K562 (cell line): Measurements from ENCODE around the gene PCDH9. TPM values are rescaled to one million over a fixed set of nuclear protein-coding genes. Genes with fewer than 3 reads are reported as not detected.

Source experiments
- POLR3A ChIP-seq: IDR thresholded peaks from 2 replicates; pipeline ENCODE4 v1.6.1; 2011; ENCODE audit warnings: borderline replicate concordance, mild to moderate bottlenecking, moderate library complexity; ENCODE audit not compliant: insufficient read length, insufficient read depth; ENCODE audit errors: extremely low read depth
- ZNF143 ChIP-seq: sonication (generic); formaldehyde crosslinking; IDR thresholded peaks from 2 replicates; pipeline ENCODE4 v1.9.0; 2022; ENCODE audit warnings: mild to moderate bottlenecking, missing genetic modification reagents
- polyA plus RNA-seq, 8 experiments: library from polyadenylated mRNA; depleted of rRNA in 4 of 8; stranded (reverse) in 5 of 8; unstranded in 3 of 8; fragments of >200 nt; fragmentation: Nextera tagmentation in 2 of 8; fragmentation: Illumina TruSeq in 1 of 8; extraction: Ambion mirVana in 2 of 8; extraction: Trizol in 1 of 8; gene quantifications; 2 replicates each; pipeline versions ENCODE4 v1.2.1 to v1.2.3, GENCODE V29; 2011 to 2014; ENCODE audit warnings: inconsistent platforms in 1 of 8, missing spikeins in 1 of 8
- total RNA-seq, 7 experiments: library from RNA; depleted of rRNA in 6 of 7; stranded (reverse); fragments of >200 nt in 6 of 7; fragmentation: Illumina TruSeq in 2 of 7; extraction: Trizol in 2 of 7; gene quantifications; 2 replicates each; pipeline versions ENCODE4 v1.2.1 to v1.2.3, GENCODE V29; 2011 to 2021; ENCODE audit warnings: low replicate concordance in 1 of 7
- TF ChIP-seq, protein P1 (sequence below): IDR thresholded peaks from 2 replicates; pipeline ENCODE4 v1.6.1; 2011; ENCODE audit warnings: borderline replicate concordance, low read depth, mild to moderate bottlenecking, moderate library complexity, low read length; ENCODE audit not compliant: insufficient read depth, poor library complexity, severe bottlenecking
- TF ChIP-seq, protein P2 (sequence below): fragments of 450-650 bp; IDR thresholded peaks from 2 replicates; pipeline ENCODE4 v1.6.1; 2016; ENCODE audit warnings: low read depth

PCDH9 gene
- total and polyA plus RNA-seq, 9 of the 15 experiments (the other 6 are each of a cell fraction or from before 2014, with no cell fraction given): 1.1 to 6.7 (median 4.9) TPM

DNA sequence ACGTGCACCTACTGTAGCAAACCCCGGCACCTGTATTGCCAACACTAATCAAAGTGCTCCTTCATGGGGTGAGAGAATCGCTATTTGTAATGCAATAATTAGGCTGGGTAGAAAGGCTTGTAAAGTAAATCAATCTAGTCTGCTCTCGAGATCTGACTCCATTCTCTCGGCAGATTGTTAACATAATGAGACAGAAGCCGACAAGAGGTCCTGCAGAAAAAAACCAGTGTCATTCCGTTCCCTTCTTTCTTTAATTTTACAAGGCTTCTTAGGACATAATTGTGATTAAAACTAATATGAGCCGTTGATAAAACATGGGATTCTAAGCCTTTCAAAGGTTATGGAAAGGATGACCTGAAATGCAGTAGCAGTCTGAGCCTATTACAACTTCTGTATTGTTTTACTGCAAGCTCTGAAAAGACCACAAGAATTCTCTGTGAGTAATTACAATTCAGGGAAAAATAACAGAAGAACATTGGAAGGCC is 530.0 kb downstream of the PCDH9 start (continued):
- TF ChIP-seq, protein P1, sequence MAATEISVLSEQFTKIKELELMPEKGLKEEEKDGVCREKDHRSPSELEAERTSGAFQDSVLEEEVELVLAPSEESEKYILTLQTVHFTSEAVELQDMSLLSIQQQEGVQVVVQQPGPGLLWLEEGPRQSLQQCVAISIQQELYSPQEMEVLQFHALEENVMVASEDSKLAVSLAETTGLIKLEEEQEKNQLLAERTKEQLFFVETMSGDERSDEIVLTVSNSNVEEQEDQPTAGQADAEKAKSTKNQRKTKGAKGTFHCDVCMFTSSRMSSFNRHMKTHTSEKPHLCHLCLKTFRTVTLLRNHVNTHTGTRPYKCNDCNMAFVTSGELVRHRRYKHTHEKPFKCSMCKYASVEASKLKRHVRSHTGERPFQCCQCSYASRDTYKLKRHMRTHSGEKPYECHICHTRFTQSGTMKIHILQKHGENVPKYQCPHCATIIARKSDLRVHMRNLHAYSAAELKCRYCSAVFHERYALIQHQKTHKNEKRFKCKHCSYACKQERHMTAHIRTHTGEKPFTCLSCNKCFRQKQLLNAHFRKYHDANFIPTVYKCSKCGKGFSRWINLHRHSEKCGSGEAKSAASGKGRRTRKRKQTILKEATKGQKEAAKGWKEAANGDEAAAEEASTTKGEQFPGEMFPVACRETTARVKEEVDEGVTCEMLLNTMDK: no peak
- TF ChIP-seq ZNF143 (CRISPR knock-in tag): no peak
- TF ChIP-seq, protein P2, sequence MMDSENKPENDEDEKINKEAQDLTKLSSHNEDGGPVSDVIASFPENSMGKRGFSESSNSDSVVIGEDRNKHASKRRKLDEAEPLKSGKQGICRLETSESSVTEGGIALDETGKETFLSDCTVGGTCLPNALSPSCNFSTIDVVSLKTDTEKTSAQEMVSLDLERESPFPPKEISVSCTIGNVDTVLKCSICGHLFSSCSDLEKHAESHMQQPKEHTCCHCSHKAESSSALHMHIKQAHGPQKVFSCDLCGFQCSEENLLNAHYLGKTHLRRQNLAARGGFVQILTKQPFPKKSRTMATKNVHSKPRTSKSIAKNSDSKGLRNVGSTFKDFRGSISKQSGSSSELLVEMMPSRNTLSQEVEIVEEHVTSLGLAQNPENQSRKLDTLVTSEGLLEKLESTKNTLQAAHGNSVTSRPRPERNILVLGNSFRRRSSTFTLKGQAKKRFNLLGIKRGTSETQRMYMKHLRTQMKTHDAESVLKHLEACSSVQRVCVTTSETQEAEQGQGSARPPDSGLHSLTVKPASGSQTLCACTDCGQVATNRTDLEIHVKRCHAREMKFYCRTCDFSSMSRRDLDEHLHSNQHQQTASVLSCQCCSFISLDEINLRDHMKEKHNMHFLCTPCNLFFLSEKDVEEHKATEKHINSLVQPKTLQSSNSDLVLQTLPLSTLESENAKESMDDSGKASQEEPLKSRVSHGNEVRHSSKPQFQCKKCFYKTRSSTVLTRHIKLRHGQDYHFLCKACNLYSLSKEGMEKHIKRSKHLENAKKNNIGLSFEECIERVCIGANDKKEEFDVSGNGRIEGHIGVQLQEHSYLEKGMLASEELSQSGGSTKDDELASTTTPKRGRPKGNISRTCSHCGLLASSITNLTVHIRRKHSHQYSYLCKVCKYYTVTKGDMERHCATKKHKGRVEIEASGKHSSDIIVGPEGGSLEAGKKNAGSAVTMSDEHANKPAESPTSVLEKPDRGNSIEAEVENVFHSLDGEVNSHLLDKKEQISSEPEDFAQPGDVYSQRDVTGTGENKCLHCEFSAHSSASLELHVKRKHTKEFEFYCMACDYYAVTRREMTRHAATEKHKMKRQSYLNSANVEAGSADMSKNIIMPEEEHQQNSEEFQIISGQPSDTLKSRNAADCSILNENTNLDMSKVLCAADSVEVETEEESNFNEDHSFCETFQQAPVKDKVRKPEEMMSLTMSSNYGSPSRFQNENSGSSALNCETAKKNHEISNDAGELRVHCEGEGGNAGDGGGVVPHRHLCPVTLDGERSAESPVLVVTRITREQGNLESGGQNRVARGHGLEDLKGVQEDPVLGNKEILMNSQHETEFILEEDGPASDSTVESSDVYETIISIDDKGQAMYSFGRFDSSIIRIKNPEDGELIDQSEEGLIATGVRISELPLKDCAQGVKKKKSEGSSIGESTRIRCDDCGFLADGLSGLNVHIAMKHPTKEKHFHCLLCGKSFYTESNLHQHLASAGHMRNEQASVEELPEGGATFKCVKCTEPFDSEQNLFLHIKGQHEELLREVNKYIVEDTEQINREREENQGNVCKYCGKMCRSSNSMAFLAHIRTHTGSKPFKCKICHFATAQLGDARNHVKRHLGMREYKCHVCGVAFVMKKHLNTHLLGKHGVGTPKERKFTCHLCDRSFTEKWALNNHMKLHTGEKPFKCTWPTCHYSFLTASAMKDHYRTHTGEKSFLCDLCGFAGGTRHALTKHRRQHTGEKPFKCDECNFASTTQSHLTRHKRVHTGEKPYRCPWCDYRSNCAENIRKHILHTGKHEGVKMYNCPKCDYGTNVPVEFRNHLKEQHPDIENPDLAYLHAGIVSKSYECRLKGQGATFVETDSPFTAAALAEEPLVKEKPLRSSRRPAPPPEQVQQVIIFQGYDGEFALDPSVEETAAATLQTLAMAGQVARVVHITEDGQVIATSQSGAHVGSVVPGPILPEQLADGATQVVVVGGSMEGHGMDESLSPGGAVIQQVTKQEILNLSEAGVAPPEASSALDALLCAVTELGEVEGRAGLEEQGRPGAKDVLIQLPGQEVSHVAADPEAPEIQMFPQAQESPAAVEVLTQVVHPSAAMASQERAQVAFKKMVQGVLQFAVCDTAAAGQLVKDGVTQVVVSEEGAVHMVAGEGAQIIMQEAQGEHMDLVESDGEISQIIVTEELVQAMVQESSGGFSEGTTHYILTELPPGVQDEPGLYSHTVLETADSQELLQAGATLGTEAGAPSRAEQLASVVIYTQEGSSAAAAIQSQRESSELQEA: no peak
- TF ChIP-seq POLR3A: no peak
- TF ChIP-seq, all 486 proteins: peak for 0
